K562 (cell line): ENCODE measurements around the gene SLC46A3. TPM values are rescaled to one million over a fixed set of nuclear protein-coding genes. Genes with fewer than 3 reads are reported as not detected.

ENCODE experiments used
- ATAC-seq: fragments of 200-7000 bp; cut with Tn5 transposase; 3 replicates; pipeline ENCODE4 v1.9.1; 2020; ENCODE audit warnings: moderate library complexity
- Bru-seq: library from RNA; stranded (reverse); fragments of 400-500 nt; gene quantifications from one replicate; lab custom pipeline; 2021; lab: Mats Ljungman, UMichigan
- BruChase-seq, 2 experiments: library from RNA; stranded (reverse); fragments of 400-500 nt; gene quantifications; one replicate each; lab custom pipeline; 2021; lab: Mats Ljungman, UMichigan
- BruUV-seq: library from RNA; stranded (reverse); fragments of 400-500 nt; replicated peaks from 2 replicates; lab custom pipeline; 2021; lab: Mats Ljungman, UMichigan
- CTCF ChIA-PET: fragments of 300-600 bp; formaldehyde crosslinking; extraction: SDS; loops from one replicate; lab custom pipeline; 2021; ENCODE audit warnings: low intra/inter-chr PET ratio; lab: Yijun Ruan, JAX
- POLR2A ChIA-PET: fragments of 300-600, 350-650 bp; sonication (Branson Sonifier 250); formaldehyde crosslinking; extraction: SDS; loops from one replicate; lab custom pipeline; 2021; ENCODE audit warnings: antibody characterized with exemption, inconsistent platforms; lab: Yijun Ruan, JAX
- DNase-seq, 4 experiments: peaks; one replicate each; pipeline versions ENCODE4 v3.0.0 to v3.0.0-alpha.2; 2011 to 2018; ENCODE audit warnings: low spot score in 3 of 4, mixed read lengths in 3 of 4; ENCODE audit errors: extremely low read depth in 1 of 4
- FAIRE-seq: peaks from 2 replicates; lab custom pipeline; 2011; peaks lifted over from hg19 to GRCh38; lab: Jason Lieb, UNC
- H2AFZ ChIP-seq: 2 replicates; pipeline ENCODE4 v1.6.0; 2011; ENCODE audit warnings: low read depth, low read length, control low read depth, inconsistent platforms
- H3K27ac ChIP-seq: fragments of 200-600 bp; 3 replicates; pipeline ENCODE4 v1.8.0; 2011; ENCODE audit warnings: low read depth, mild to moderate bottlenecking, control low read depth, inconsistent platforms, low read length, moderate library complexity, mixed read lengths; ENCODE audit errors: extremely low read depth
- H3K27me3 ChIP-seq, 2 experiments: fragments of 300-600 bp in 1 of 2; 2 replicates in 1 of 2; 3 replicates in 1 of 2; pipeline versions ENCODE4 v1.6.0 to v1.8.0; 2011; ENCODE audit warnings: inconsistent platforms in 2 of 2, low read length in 2 of 2, mild to moderate bottlenecking in 1 of 2, mixed read lengths in 1 of 2, moderate library complexity in 1 of 2; ENCODE audit not compliant: control insufficient read depth in 2 of 2, insufficient read depth in 2 of 2
- H3K36me3 ChIP-seq: fragments of 300-600 bp; 3 replicates; pipeline ENCODE4 v1.8.0; 2011; ENCODE audit warnings: mild to moderate bottlenecking, low read length, inconsistent platforms; ENCODE audit not compliant: control insufficient read depth, insufficient read depth
- H3K4me1 ChIP-seq, 2 experiments: fragments of 200-600 bp in 1 of 2; replicated peaks in 1 of 2; 2 replicates in 1 of 2; 3 replicates in 1 of 2; pipeline versions ENCODE4 v1.5.1 to v1.8.0; 2011; ENCODE audit warnings: inconsistent platforms in 2 of 2, low read length in 2 of 2, mild to moderate bottlenecking in 1 of 2, mixed read lengths in 1 of 2, moderate library complexity in 1 of 2; ENCODE audit not compliant: control insufficient read depth in 2 of 2, insufficient read depth in 2 of 2
- H3K4me2 ChIP-seq: 2 replicates; pipeline ENCODE4 v1.6.1; 2011; ENCODE audit warnings: low read length, control low read depth, inconsistent platforms, mixed read lengths; ENCODE audit not compliant: insufficient read depth
- H3K4me3 ChIP-seq: fragments of 200-600 bp; sonication (generic), shearing (Covaris generic); 2 replicates; pipeline ENCODE4 v1.5.1; 2016; ENCODE audit warnings: control low read depth, inconsistent platforms
- H3K79me2 ChIP-seq: fragments of 200-600 bp; 3 replicates; pipeline ENCODE4 v1.8.0; 2011; ENCODE audit warnings: low read length, inconsistent platforms; ENCODE audit not compliant: control insufficient read depth, insufficient read depth
- H3K9ac ChIP-seq, 2 experiments: 2 replicates each; pipeline versions ENCODE4 v1.6.0 to v1.6.1; 2011; ENCODE audit warnings: low read depth in 2 of 2, low read length in 2 of 2, control low read depth in 1 of 2, inconsistent platforms in 1 of 2, mild to moderate bottlenecking in 1 of 2, mixed read lengths in 1 of 2; ENCODE audit not compliant: insufficient read depth in 1 of 2
- H3K9me1 ChIP-seq: one replicate; pipeline ENCODE4 v1.6.0; 2011; ENCODE audit warnings: inconsistent platforms, mild to moderate bottlenecking, low read length, moderate library complexity; ENCODE audit not compliant: control insufficient read depth, insufficient read depth
- H3K9me3 ChIP-seq: replicated peaks from 2 replicates; pipeline ENCODE4 v1.5.1; 2011; ENCODE audit warnings: low read depth, low read length, inconsistent platforms; ENCODE audit not compliant: control insufficient read depth, insufficient read depth
- H4K20me1 ChIP-seq: replicated peaks from 2 replicates; pipeline ENCODE4 v1.6.1; 2011; ENCODE audit warnings: low read length, inconsistent platforms, mixed read lengths; ENCODE audit not compliant: control insufficient read depth, insufficient read depth
- ASH1L ChIP-seq: fragments of 450-650 bp; IDR thresholded peaks from 2 replicates; pipeline ENCODE4 v1.6.1; 2018; ENCODE audit warnings: borderline replicate concordance, mild to moderate bottlenecking, low read depth; ENCODE audit not compliant: partially characterized antibody
- CXXC5 ChIP-seq: fragments of 250-450 bp; sonication (Bioruptor Pico); IDR thresholded peaks from 2 replicates; pipeline ENCODE4 v1.8.0; 2022; ENCODE audit warnings: inconsistent platforms, mild to moderate bottlenecking, moderate library complexity
- ELF1 ChIP-seq: fragments of 200-800 bp; sonication (Bioruptor generic); IDR thresholded peaks from 2 replicates; pipeline ENCODE4 v1.6.1; 2016; ENCODE audit warnings: missing genetic modification characterization, missing compliant biosample characterization
- FOSL1 ChIP-seq: fragments of 200-800 bp; sonication (Bioruptor generic); conservative IDR thresholded peaks from 2 replicates; pipeline ENCODE4 v1.6.1; 2016; ENCODE audit warnings: missing genetic modification characterization, missing compliant biosample characterization
- IFI16 ChIP-seq: fragments of 250-450 bp; sonication (Bioruptor Pico); IDR thresholded peaks from 2 replicates; pipeline ENCODE4 v2.1.2; 2022; ENCODE audit warnings: mild to moderate bottlenecking, inconsistent platforms
- MBD2 ChIP-seq: sonication (generic); IDR thresholded peaks from 2 replicates; pipeline ENCODE4 v1.6.1; 2016; ENCODE audit warnings: low read depth, borderline replicate concordance
- MTA3 ChIP-seq: fragments of 450-650 bp; formaldehyde crosslinking; IDR thresholded peaks from 2 replicates; pipeline ENCODE4 v1.6.1; 2017; ENCODE audit warnings: mild to moderate bottlenecking, borderline replicate concordance
- MTF1 ChIP-seq: fragments of 250-450 bp; sonication (Bioruptor Pico); IDR thresholded peaks from 2 replicates; pipeline ENCODE4 v1.9.0; 2021; ENCODE audit warnings: moderate library complexity, mild to moderate bottlenecking, inconsistent platforms, borderline replicate concordance
- RBFOX2 ChIP-seq: fragments of 200-400 bp; formaldehyde crosslinking; IDR thresholded peaks from 2 replicates; pipeline ENCODE4 v1.6.1; 2017; ENCODE audit warnings: low read depth, mild to moderate bottlenecking, low read length, moderate library complexity
- RREB1 ChIP-seq: fragments of 250-450 bp; sonication (Bioruptor Pico); IDR thresholded peaks from 2 replicates; pipeline ENCODE4 v1.4.0; 2020
- ZNF23 ChIP-seq: fragments of 250-450 bp; sonication (Bioruptor Pico); IDR thresholded peaks from 2 replicates; pipeline ENCODE4 v1.4.0; 2020; ENCODE audit warnings: mild to moderate bottlenecking
- ZNF24 ChIP-seq: fragments of 450-650 bp; IDR thresholded peaks from 2 replicates; pipeline ENCODE4 v1.6.1; 2016
- WGBS: fragments of 100-300 bp; shearing (Covaris generic); methylation state at CpG from one replicate; pipeline ENCODE4 v1.1.6; 2016; ENCODE audit warnings: low coverage, mixed read lengths; ENCODE audit not compliant: insufficient coverage; ENCODE audit errors: missing lambda C conversion rate; 5-methylcytosine and 5-hydroxymethylcytosine counted together
- in situ Hi-C: fragments of 300-500 bp; cut with MboI; formaldehyde crosslinking; loops from 4 replicates; pipeline ENCODE4 v1.15.0; 2018; ENCODE audit warnings: inconsistent platforms, mixed read lengths
- intact Hi-C: fragments of 100-400 bp; cut with micrococcal nuclease; formaldehyde crosslinking; loops from 2 replicates; pipeline ENCODE4 v1.14.2; 2022
- long read RNA-seq, 3 experiments: library from polyadenylated mRNA in 2 of 3; library from RNA in 1 of 3; unstranded in 2 of 3; stranded (forward) in 1 of 3; transcript quantifications; one replicate each; pipeline ENCODE4 v2.0.0, GENCODE V29; 2019 to 2022
- polyA minus RNA-seq, 3 experiments: library from RNA; depleted of rRNA, polyadenylated mRNA; stranded (reverse); fragments of >200 nt; gene quantifications; 2 replicates each; pipeline ENCODE4 v1.2.3, GENCODE V29; 2011
- polyA plus RNA-seq, 8 experiments: library from polyadenylated mRNA; depleted of rRNA in 4 of 8; stranded (reverse) in 5 of 8; unstranded in 3 of 8; fragments of >200 nt; fragmentation: Nextera tagmentation in 2 of 8; fragmentation: Illumina TruSeq in 1 of 8; extraction: Ambion mirVana in 2 of 8; extraction: Trizol in 1 of 8; gene quantifications; 2 replicates each; pipeline versions ENCODE4 v1.2.1 to v1.2.3, GENCODE V29; 2011 to 2014; ENCODE audit warnings: inconsistent platforms in 1 of 8, missing spikeins in 1 of 8
- total RNA-seq, 7 experiments: library from RNA; depleted of rRNA in 6 of 7; stranded (reverse); fragments of >200 nt in 6 of 7; fragmentation: Illumina TruSeq in 2 of 7; extraction: Trizol in 2 of 7; gene quantifications; 2 replicates each; pipeline versions ENCODE4 v1.2.1 to v1.2.3, GENCODE V29; 2011 to 2021; ENCODE audit warnings: low replicate concordance in 1 of 7

The SLC46A3 gene
- total RNA-seq (2011; cell fraction: chromatin; rRNA removed; ENCODE audit: low replicate concordance): 0.97 and 2.0 TPM in 2 replicates
- total RNA-seq (2011; cell fraction: nucleolus; rRNA removed): 0.50 and 1.2 TPM in 2 replicates
- 1.5 and 2.1 TPM in 2 replicates for total RNA-seq (2011; cell fraction: nucleoplasm; rRNA removed)
- total RNA-seq (2014; rRNA removed) (0.54 and 0.61 TPM in 2 replicates), total RNA-seq (2014; rRNA removed; fragmentation: Illumina TruSeq; extraction: Trizol) (0.51 and 0.54 TPM in 2 replicates), total RNA-seq (2015; rRNA removed; fragmentation: Illumina TruSeq; extraction: Trizol) (0.38 and 0.43 TPM in 2 replicates), total RNA-seq (2021) (0.54 and 0.66 TPM in 2 replicates), polyA plus RNA-seq (2011; rRNA removed) (1.2 and 2.6 TPM in 2 replicates), polyA plus RNA-seq (2014; fragmentation: Illumina TruSeq; extraction: Trizol) (0.32 and 0.58 TPM in 2 replicates), polyA plus RNA-seq (2014; fragmentation: Nextera tagmentation; extraction: Ambion mirVana) (under 1 TPM; 0.14 to 0.20 TPM), polyA plus RNA-seq (2014; rRNA removed) (0.37 and 0.73 TPM in 2 replicates), polyA minus RNA-seq (2011; rRNA and poly(A)+ RNA removed) (1.4 and 1.6 TPM in 2 replicates), Bru-seq, nascent RNA (percentile 42 among the genes with signal in this experiment), BruChase-seq, experiment 1, labeled RNA remaining after a 2-hour chase (percentile 39 among the genes with signal in this experiment), BruChase-seq, experiment 2, labeled RNA remaining after a 6-hour chase (percentile 42 among the genes with signal in this experiment)
- 0.54 and 1.6 TPM in 2 replicates for polyA plus RNA-seq (2011; cell fraction: cytosol; rRNA removed)
- 1.5 and 4.8 TPM in 2 replicates for polyA plus RNA-seq (2011; cell fraction: nucleus; rRNA removed)
- polyA plus RNA-seq (2012): 0.66 and 1.3 TPM in 2 replicates
- 0.86 TPM in 1 of 2 replicates, not detected in the other for polyA minus RNA-seq (2011; cell fraction: cytosol; rRNA and poly(A)+ RNA removed)
- polyA minus RNA-seq (2011; cell fraction: nucleus; rRNA and poly(A)+ RNA removed): 0.54 and 2.3 TPM in 2 replicates
- long read RNA-seq, experiment 1, partial matches to known transcripts: 0 of 3 reads
- long read RNA-seq, experiment 1, other reads (novel, unspliced or antisense): 0 of 3 reads
- long read RNA-seq, experiment 2, partial matches to known transcripts: 1 of 1 reads
- long read RNA-seq, experiment 2, other reads (novel, unspliced or antisense): 0 of 1 reads
- long read RNA-seq, experiment 3: 0 reads

- FAIRE-seq (peak; percentile 75), DNase-seq (peak; percentile 83 to 91 (median 90)), ATAC-seq (peak; percentile 98)
- Histone ChIP-seq H3K4me3 (peak within 1 kb of the TSS; percentile 41), H3K9me1 (no peaks in the 10 kb centered on the region), H3K27ac (peak within 1 kb of the TSS; percentile 41; the same call in 1 of the 3 replicates), H2AFZ (peak within 1 kb of the TSS; percentile 91), H4K20me1 (no peaks in the 10 kb centered on the region), H3K4me1 (peaks cover 0 to 11% of the 10 kb centered on the region in 2 experiments; a peak in 3 of 5 replicates), H3K79me2 (no peaks in the 10 kb centered on the region), H3K36me3 (no peaks in the 10 kb centered on the region), H3K27me3 (peaks cover 0 to 1% of the 10 kb centered on the region in 2 experiments; a peak in 1 of 5 replicates), H3K9me3 (no peaks in the 10 kb centered on the region), H3K4me2 (peak within 1 kb of the TSS; percentile 73), H3K9ac (peak within 1 kb of the TSS; percentile 59 to 89)
- ChIA-PET POLR2A (interaction anchor here (0.8 kb wide), 1 partner anchor 11 kb away, joined by 3 read pairs; no protein-coding TSS in a partner anchor), CTCF (no interaction called here)
- intact Hi-C loops (no loop called here), in situ Hi-C loops (no loop called here)
- 3% methylated on average over 26 of the region's 78 CpGs for WGBS
- BruUV-seq: no TSS peak
- TF ChIP-seq CXXC5 (CRISPR knock-in tag): peak; percentile 91
- no peak for TF ChIP-seq IFI16 (CRISPR knock-in tag)
- TF ChIP-seq MBD2: peak; percentile 74; the same call in 1 of the 2 replicates
- peak; percentile 45; the same call in 1 of the 2 replicates for TF ChIP-seq ELF1 (tag)
- peak; percentile 51; the same call in 1 of the 2 replicates for TF ChIP-seq MTA3
- TF ChIP-seq RREB1: 0 out of 2 replicates have a peak, but pooled peaks have one; percentile 25
- TF ChIP-seq ZNF24: peak; percentile 87
- peak; percentile 72 for TF ChIP-seq RBFOX2
- peak; percentile 75 for TF ChIP-seq ASH1L
- TF ChIP-seq MTF1 (CRISPR knock-in tag): no peak
- TF ChIP-seq ZNF23: no peak
- 0 out of 2 replicates have a peak, but pooled peaks have one; percentile 40 for TF ChIP-seq FOSL1
Measured at GRCh38 chr13:28718543-28719226, at the start of gene SLC46A3. TSS of gene SLC46A3 (minus strand) at chr13:28718970. CDS start at chr13:28717998, 972 bp downstream.
